ENCODE results near the gene CXADR. TPM values are rescaled to one million over a fixed set of nuclear protein-coding genes. Genes with fewer than 3 reads are reported as not detected.
A peak's percentile ranks its signal among the peaks of the same experiment; 100 is the strongest.

Gene CXADR
- total RNA-seq, 1 donor from 2014 or later: not detected

DNA sequence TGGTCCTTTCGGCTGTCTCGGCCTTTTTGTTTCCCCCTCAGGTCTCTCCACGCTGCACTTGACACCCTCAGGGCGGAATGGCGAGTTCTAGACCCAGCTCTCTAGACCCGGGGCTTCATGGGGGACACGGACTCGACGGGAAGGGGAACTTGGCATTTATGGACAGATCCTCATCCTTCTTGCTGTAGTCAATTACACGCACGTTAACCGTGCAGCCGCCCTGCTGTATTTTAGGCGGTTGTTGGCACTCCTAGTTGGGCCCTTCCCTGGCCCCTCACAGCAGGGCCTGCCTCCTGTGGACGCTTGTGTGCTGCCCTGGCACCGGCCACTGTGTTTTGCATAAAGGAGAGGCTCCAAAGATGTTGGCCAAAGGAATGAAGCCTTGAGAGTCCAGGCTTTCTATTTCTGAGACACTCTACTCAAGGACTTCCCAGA lies 100.4 kb downstream of the CXADR start:
- intact Hi-C loops (cut with micrococcal nuclease): loop anchor here (5.0 kb wide), 2 partner anchors 101 to 1881 kb away; partner anchors contain the start of gene CXADR
- peak overlapping the region; percentile 69 for H3K27ac Mint-ChIP-seq
- ChIA-PET CTCF (no interaction called here), POLR2A (no interaction called here)
- H3K9me3 Mint-ChIP-seq: no peaks in the 10 kb centered on the region
- H3K36me3 Mint-ChIP-seq (ENCODE audit: low read depth): peaks cover 11% of the 10 kb centered on the region
- DNase-seq (no peak), ATAC-seq (ENCODE audit: low read depth) (no peak)
- no peaks in the 10 kb centered on the region for H3K27me3 Mint-ChIP-seq
- H3K4me3 Mint-ChIP-seq: peak overlapping the region; percentile 81
- TF ChIP-seq, protein P1, sequence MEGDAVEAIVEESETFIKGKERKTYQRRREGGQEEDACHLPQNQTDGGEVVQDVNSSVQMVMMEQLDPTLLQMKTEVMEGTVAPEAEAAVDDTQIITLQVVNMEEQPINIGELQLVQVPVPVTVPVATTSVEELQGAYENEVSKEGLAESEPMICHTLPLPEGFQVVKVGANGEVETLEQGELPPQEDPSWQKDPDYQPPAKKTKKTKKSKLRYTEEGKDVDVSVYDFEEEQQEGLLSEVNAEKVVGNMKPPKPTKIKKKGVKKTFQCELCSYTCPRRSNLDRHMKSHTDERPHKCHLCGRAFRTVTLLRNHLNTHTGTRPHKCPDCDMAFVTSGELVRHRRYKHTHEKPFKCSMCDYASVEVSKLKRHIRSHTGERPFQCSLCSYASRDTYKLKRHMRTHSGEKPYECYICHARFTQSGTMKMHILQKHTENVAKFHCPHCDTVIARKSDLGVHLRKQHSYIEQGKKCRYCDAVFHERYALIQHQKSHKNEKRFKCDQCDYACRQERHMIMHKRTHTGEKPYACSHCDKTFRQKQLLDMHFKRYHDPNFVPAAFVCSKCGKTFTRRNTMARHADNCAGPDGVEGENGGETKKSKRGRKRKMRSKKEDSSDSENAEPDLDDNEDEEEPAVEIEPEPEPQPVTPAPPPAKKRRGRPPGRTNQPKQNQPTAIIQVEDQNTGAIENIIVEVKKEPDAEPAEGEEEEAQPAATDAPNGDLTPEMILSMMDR (IDR thresholded peaks at IDR 0.05): no peak
- peaks cover 18% of the 10 kb centered on the region for H3K4me1 Mint-ChIP-seq

DNA sequence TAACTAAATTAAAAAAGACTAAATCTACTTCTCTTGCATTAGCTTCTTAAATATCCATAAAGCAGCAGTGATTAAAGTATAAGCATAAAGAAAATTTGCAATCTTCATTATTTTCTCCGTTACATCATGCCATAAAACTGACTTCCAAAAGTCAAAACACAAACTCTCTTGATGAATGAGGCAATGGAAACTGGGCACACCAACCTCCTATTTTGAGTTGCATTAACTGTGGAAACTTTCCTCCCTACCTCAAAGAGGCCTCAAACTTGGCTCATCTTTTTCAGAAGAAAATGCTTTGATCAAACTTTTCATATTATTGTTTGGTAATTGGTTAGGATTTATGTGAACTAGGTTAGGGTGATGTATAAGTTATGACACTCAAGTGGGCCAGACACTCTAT lies 104.0 kb downstream of the CXADR start:
- no peaks in the 10 kb centered on the region for H3K9me3 Mint-ChIP-seq
- intact Hi-C loops (cut with micrococcal nuclease): no loop called here
- no peaks in the 10 kb centered on the region for H3K27me3 Mint-ChIP-seq
- H3K36me3 Mint-ChIP-seq (ENCODE audit: low read depth): peaks cover under 1% of the 10 kb centered on the region
- CTCF ChIA-PET: no interaction called here
- no peak overlapping the region for H3K27ac Mint-ChIP-seq
- POLR2A ChIA-PET: no interaction called here
- no peak overlapping the region for H3K4me3 Mint-ChIP-seq
- TF ChIP-seq, protein P1 (IDR thresholded peaks at IDR 0.05): no peak
- no peak for DNase-seq
- peaks cover 4% of the 10 kb centered on the region for H3K4me1 Mint-ChIP-seq
- ATAC-seq (ENCODE audit: low read depth): no peak

DNA sequence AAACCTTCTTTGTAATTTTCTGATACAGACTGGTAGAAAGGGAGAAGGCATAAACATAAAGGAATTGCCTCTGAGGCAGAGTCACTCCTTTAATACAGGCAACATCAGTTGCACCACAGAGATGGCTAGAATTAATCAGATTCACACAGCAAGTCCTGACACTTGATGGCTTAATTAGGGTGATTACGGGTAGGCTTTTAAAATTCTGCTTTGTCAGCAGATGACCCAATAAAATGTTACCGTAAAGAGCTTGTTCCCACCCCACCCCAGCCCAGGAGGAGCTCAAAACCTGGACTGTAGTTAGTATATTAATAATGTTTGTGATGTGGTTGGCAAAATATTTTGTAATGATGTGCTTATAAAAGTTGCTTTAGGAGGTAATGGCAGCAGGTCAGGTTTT lies 109.2 kb downstream of the CXADR start:
- CTCF ChIA-PET: no interaction called here
- H3K27ac Mint-ChIP-seq: no peak overlapping the region
- no peak for DNase-seq
- TF ChIP-seq, protein P1 (IDR thresholded peaks at IDR 0.05): no peak
- peaks cover 9% of the 10 kb centered on the region for H3K27me3 Mint-ChIP-seq
- intact Hi-C loops (cut with micrococcal nuclease): no loop called here
- H3K9me3 Mint-ChIP-seq: no peaks in the 10 kb centered on the region
- ATAC-seq (ENCODE audit: low read depth): no peak
- H3K4me1 Mint-ChIP-seq: no peaks in the 10 kb centered on the region
- no peak overlapping the region for H3K4me3 Mint-ChIP-seq
- POLR2A ChIA-PET: no interaction called here
- no peaks in the 10 kb centered on the region for H3K36me3 Mint-ChIP-seq (ENCODE audit: low read depth)

DNA sequence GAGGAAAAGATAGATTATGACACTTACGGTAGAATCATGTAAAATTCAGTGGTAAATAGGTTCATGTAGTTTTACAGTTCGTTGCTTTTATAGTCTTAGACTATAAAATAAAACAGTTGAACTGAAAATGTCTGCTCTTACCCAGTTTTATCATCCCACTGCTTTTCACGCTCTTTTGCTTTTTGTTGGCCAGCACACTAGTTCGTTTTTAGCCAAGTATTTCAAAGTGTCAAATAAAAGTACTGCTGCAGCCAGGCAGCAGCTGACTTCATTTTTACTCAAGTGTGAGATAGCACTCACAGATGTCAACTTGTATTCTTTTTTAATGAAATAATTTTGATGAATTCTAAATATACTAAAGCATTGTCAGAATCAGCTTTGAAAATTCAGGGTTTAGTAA lies 118.4 kb downstream of the CXADR start:
- Mint-ChIP-seq H3K4me3 (no peak overlapping the region), H3K27me3 (no peaks in the 10 kb centered on the region), H3K9me3 (no peaks in the 10 kb centered on the region), H3K36me3 (ENCODE audit: low read depth) (no peaks in the 10 kb centered on the region), H3K27ac (no peak overlapping the region), H3K4me1 (peaks cover 3% of the 10 kb centered on the region)
- intact Hi-C loops (cut with micrococcal nuclease): no loop called here
- CTCF ChIA-PET: no interaction called here
- TF ChIP-seq, protein P1 (IDR thresholded peaks at IDR 0.05): no peak
- ATAC-seq (ENCODE audit: low read depth) (no peak), DNase-seq (no peak)
- POLR2A ChIA-PET: no interaction called here

DNA sequence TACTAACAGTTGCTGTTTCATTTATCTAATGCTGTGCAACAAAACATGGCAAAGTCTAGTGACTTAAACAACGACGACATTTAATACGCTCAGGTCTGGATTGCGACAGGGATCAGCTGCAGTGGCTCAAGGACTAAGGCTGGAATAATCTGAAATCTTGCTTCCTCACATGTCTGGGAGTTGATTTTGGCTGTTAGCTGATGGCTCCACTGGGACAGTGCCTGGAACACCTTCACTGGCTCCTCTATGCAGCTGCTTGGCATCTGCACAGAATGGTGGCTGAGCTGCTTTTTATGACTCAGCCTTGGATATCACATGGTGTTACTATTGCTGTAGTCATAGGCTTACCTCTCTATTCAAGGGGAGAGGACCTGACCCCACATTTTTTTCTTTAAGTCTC lies 123.9 kb downstream of the CXADR start:
- Mint-ChIP-seq H3K27me3 (no peaks in the 10 kb centered on the region), H3K4me3 (no peak overlapping the region), H3K4me1 (no peaks in the 10 kb centered on the region), H3K27ac (no peak overlapping the region), H3K9me3 (no peaks in the 10 kb centered on the region), H3K36me3 (ENCODE audit: low read depth) (no peaks in the 10 kb centered on the region)
- DNase-seq (no peak), ATAC-seq (ENCODE audit: low read depth) (no peak)
- CTCF ChIA-PET: no interaction called here
- POLR2A ChIA-PET: interaction anchor here (0.6 kb wide), 1 partner anchor 27 kb away, joined by 3 read pairs; no protein-coding TSS in a partner anchor
- intact Hi-C loops (cut with micrococcal nuclease): no loop called here
- TF ChIP-seq, protein P1 (IDR thresholded peaks at IDR 0.05): no peak
